GM12878 (cell line): ENCODE measurements around the gene HTR1D.

ENCODE experiments used
- POLR2A ChIP-seq: IDR thresholded peaks from 2 replicates; pipeline ENCODE4 v1.6.1; 2011; ENCODE audit warnings: low read depth, mild to moderate bottlenecking, low read length
- SMAD1 ChIP-seq: fragments of 450-650 bp; IDR thresholded peaks from 2 replicates; pipeline ENCODE4 v1.6.1; 2018; ENCODE audit warnings: mild to moderate bottlenecking, low read depth; ENCODE audit not compliant: partially characterized antibody
- SMC3 ChIP-seq: IDR thresholded peaks from 2 replicates; pipeline ENCODE4 v1.6.1; 2011; ENCODE audit warnings: low read length, improper control_type of control experiment, borderline replicate concordance
- ZNF24 ChIP-seq: fragments of 450-650 bp; IDR thresholded peaks from 2 replicates; pipeline ENCODE4 v1.6.1; 2017; ENCODE audit warnings: antibody characterized with exemption, mild to moderate bottlenecking
- TF ChIP-seq, protein P1 (sequence below), 3 experiments: IDR thresholded peaks in 2 of 3; conservative IDR thresholded peaks in 1 of 3; 2 replicates each; pipeline ENCODE4 v1.5.1; 2011; ENCODE audit warnings: low read depth in 3 of 3, low read length in 3 of 3, mild to moderate bottlenecking in 3 of 3, control low read depth in 2 of 3, moderate library complexity in 2 of 3, inconsistent platforms in 1 of 3, mixed read lengths in 1 of 3; ENCODE audit not compliant: control insufficient read depth in 2 of 3, insufficient read depth in 1 of 3; ENCODE audit errors: extremely low read depth in 1 of 3
- TF ChIP-seq, protein P2 (sequence below): IDR thresholded peaks from 2 replicates; pipeline ENCODE4 v1.6.1; 2012; ENCODE audit warnings: mild to moderate bottlenecking, low read depth, low read length
- TF ChIP-seq, protein P3 (sequence below): fragments of 450-650 bp; IDR thresholded peaks from 2 replicates; pipeline ENCODE4 v1.6.1; 2017; ENCODE audit warnings: antibody characterized with exemption, mild to moderate bottlenecking, moderate library complexity

DNA sequence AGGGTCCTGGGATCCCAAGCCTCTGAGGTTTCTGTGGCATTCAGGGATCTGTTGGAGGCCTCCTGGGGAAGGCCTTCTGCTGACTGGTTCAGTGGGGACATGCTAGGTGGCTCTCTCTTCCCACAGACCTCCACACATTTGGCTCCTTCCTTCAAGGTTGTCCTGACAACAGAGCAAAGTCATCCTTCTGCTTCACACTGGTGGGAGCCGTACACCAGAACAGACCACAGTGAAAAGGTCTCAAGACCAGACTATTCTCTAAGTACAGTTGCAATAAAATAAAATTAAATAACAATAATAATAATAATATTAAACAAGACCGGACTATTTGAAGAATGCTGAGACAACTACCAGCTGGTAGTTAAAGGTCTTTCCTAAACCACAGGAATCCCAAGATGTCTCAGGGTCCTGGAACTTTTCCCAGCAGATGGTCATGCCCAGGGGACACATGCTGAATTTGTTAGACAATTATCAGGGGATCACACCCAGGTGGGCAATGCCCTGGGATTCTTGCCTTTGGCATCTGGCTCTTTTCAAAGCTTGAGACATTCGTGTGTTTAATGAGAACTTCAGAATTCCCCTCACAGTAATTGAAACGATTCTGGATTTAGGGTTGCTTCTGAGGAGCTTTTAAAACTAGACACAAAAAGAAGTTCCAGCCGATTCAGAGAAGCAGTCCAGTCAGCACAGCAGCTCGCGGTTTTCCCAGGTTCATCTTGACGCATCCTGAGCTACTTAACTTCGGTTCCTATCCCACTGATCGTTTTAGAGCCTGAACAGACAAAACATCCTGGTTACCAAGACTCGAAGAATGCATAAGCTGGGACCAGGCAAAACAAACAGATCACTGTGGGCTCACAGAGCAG lies 22.9 kb downstream of the HTR1D start:
- TF ChIP-seq SMAD1 (no peak), ZNF24 (no peak), SMC3 (no peak), POLR2A (no peak)
- TF ChIP-seq, protein P1, sequence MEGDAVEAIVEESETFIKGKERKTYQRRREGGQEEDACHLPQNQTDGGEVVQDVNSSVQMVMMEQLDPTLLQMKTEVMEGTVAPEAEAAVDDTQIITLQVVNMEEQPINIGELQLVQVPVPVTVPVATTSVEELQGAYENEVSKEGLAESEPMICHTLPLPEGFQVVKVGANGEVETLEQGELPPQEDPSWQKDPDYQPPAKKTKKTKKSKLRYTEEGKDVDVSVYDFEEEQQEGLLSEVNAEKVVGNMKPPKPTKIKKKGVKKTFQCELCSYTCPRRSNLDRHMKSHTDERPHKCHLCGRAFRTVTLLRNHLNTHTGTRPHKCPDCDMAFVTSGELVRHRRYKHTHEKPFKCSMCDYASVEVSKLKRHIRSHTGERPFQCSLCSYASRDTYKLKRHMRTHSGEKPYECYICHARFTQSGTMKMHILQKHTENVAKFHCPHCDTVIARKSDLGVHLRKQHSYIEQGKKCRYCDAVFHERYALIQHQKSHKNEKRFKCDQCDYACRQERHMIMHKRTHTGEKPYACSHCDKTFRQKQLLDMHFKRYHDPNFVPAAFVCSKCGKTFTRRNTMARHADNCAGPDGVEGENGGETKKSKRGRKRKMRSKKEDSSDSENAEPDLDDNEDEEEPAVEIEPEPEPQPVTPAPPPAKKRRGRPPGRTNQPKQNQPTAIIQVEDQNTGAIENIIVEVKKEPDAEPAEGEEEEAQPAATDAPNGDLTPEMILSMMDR (IDR thresholded peaks at IDR 0.05 in 2 of 3, conservative IDR thresholded peaks at IDR 0.05 in 1 of 3; ENCODE audit: control insufficient read depth in 2 of 3, extremely low read depth in 1 of 3, insufficient read depth in 1 of 3, low read depth in 3 of 3, low read length in 3 of 3): no peak
- TF ChIP-seq, protein P2, sequence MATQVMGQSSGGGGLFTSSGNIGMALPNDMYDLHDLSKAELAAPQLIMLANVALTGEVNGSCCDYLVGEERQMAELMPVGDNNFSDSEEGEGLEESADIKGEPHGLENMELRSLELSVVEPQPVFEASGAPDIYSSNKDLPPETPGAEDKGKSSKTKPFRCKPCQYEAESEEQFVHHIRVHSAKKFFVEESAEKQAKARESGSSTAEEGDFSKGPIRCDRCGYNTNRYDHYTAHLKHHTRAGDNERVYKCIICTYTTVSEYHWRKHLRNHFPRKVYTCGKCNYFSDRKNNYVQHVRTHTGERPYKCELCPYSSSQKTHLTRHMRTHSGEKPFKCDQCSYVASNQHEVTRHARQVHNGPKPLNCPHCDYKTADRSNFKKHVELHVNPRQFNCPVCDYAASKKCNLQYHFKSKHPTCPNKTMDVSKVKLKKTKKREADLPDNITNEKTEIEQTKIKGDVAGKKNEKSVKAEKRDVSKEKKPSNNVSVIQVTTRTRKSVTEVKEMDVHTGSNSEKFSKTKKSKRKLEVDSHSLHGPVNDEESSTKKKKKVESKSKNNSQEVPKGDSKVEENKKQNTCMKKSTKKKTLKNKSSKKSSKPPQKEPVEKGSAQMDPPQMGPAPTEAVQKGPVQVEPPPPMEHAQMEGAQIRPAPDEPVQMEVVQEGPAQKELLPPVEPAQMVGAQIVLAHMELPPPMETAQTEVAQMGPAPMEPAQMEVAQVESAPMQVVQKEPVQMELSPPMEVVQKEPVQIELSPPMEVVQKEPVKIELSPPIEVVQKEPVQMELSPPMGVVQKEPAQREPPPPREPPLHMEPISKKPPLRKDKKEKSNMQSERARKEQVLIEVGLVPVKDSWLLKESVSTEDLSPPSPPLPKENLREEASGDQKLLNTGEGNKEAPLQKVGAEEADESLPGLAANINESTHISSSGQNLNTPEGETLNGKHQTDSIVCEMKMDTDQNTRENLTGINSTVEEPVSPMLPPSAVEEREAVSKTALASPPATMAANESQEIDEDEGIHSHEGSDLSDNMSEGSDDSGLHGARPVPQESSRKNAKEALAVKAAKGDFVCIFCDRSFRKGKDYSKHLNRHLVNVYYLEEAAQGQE: no peak
- TF ChIP-seq, protein P3, sequence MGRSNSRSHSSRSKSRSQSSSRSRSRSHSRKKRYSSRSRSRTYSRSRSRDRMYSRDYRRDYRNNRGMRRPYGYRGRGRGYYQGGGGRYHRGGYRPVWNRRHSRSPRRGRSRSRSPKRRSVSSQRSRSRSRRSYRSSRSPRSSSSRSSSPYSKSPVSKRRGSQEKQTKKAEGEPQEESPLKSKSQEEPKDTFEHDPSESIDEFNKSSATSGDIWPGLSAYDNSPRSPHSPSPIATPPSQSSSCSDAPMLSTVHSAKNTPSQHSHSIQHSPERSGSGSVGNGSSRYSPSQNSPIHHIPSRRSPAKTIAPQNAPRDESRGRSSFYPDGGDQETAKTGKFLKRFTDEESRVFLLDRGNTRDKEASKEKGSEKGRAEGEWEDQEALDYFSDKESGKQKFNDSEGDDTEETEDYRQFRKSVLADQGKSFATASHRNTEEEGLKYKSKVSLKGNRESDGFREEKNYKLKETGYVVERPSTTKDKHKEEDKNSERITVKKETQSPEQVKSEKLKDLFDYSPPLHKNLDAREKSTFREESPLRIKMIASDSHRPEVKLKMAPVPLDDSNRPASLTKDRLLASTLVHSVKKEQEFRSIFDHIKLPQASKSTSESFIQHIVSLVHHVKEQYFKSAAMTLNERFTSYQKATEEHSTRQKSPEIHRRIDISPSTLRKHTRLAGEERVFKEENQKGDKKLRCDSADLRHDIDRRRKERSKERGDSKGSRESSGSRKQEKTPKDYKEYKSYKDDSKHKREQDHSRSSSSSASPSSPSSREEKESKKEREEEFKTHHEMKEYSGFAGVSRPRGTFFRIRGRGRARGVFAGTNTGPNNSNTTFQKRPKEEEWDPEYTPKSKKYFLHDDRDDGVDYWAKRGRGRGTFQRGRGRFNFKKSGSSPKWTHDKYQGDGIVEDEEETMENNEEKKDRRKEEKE: no peak
